ENCODE results near the gene TBX5.

TBX5 gene

DNA sequence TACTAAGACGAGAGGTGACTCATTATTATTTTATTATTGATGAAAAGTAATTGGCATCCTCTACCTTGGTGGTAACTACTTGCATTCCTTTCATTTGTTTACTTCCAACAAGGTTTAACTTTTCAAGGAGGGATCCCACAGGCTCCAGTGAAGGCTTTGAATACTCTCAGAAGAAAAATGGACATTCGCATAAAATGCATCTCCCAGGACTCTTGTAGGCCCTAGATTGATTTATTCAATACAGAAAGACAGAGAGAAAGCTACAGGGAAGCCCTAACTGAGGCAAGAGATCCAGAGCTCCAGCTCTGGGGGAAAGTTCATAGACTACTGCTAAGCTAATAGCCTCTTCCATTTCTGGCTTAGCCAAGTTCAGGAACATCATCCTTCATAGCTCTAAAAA is 87.0 kb downstream of the TBX5 start:
- no peak for DNase-seq (ENCODE audit: low read depth)

DNA sequence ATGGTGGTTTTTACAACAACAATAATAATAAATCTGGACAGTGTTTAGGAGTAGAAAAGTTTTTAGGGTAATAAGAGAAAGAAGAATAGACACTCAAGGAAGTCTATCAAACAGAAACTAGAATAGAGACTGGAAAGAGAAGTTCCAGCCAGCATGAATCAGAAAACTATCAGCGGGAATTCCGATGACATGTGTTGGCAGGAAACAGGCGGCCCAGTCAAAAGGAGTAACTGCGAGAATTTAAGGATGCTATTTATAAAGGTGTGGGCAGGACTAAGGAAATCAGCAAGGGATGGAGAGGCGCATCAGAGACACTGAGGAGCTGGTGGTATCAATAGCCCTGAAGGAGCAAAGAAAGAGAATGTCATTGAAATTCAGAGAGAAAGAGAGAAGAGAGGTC is 89.9 kb downstream of the TBX5 start:
- no peak for DNase-seq (ENCODE audit: low read depth)

DNA sequence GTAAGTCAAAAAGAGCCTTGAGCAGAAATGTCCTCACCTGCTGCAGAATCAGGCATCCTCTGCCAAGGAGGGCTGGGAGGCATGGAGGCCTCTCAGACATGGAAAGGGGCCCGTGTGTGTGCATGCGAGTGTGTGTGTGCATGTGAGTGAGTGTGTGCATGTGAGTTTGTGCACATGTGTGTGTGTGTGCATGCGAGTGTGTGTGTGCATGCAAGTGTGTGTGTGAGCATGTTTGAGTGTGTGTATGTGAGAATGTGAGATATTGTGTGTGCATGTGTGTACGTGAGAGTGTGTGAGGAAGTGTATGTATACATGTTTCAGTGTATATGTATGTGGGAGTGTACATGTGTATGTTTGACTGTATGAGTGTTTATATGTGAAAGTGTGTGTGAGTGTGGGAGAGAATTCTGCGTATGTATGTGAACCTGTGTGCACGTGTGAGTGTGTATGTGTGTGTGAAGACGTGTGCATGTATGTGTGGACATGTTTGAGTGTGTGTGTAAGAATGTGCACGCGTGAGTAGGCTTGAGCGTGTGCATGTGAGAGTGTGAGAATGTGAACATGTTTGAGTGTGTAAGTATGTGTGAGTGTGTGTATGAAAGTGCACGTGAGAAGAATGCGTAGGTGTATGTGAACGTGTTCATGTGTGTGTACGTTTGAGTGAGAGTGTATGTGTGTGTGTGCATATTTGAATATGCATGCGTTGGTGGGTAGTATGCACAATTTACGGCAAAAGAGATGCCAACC is 90.8 kb downstream of the TBX5 start:
- DNase-seq (ENCODE audit: low read depth): no peak

DNA sequence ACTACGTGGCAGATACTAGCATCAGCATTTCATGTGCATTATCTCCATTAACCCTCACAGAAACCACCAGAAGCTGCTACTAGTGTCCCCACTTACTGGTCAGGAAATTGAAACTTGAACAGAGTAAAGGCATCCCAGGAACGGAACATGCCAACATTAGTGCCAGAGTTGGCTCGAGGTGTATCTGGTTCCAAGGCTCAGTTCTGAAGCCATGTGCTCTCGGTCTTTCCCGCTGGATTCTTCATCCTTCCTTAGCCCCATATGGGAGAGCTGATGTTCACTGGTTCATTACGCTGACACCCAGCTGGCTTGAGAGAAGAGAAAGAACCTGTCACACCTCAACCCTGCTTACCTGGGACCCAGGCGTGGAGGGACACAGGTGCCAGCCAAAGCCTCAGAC is 91.5 kb downstream of the TBX5 start:
- DNase-seq (ENCODE audit: low read depth): no peak

DNA sequence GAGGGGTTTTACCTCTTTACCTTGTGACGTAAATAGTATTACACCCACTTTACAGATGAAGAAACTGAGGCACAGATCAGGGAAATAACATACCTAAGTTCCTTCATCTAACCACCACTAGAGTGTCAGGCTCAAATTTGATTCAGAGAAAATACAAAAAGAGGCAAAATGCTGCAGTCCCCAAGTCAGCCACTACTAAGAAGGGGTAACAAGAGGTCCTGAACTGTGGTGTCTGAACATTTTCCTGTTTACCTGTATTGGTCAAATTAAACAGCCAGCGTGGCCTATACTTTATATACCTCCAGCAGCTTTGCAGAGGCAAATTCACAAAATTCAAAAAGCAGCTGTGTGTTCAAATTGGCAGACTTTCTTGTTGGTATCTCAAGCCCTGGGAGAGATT is 92.0 kb downstream of the TBX5 start:
- no peak for DNase-seq (ENCODE audit: low read depth)

DNA sequence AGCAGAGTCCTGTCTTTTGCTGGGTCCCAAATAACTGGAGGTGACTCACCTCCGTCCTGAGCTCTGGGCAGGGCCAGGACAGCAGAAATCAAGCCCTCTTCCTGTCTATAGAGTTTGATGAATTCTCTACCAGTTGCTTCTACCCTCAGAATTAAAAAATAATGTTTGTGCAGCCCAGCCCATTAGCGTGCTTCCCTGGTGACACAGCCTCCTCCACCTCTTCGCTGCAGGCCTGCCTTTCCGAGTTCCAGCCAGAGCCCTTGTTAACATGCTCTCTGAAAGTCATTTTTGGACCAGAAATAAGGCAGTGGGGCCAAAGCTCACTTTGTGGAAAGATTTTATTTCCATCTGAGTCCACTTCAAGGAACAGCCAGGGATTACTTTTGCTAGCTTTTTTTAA is 94.0 kb downstream of the TBX5 start:
- no peak for DNase-seq (ENCODE audit: low read depth)

DNA sequence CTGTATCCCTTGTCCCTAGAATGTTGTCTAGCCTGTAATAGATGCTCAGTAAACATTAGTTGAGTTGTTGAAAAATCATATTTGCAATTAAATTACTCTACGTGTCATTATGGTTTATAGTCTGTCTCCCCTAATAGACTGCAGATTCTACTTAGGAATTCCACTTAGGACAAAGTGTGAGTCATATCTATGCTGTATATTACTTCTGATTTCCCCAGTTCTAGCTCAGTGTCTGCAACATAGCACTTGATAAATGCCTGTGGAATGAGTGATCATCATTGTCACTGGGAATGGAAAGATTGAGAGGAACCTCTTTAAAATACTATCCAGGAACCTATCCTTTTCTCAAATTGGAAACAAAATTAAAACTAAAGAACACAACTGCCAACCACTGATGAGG is 99.3 kb downstream of the TBX5 start:
- no peak for DNase-seq (ENCODE audit: low read depth)

DNA sequence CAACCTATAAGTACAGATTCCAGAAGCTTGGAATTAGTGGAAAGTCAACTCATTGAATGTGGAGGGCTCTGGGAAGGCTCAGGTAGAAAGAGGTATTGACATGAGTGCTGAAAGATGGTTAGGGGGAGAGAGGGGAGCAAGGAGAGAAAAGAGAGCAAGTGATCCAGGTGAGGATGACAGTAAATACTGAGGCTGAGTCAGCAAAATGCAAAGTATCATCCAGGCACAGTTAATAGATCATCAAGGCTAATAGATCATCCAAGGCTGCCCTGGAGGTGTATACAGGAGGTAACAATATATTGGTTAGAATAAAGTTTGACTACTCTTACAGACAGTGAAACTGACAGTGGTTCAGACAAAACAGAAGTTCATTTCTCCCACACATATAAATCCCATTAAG is 100.5 kb downstream of the TBX5 start:
- no peak for DNase-seq (ENCODE audit: low read depth)
